ENCODE results near the gene NAPSA. TPM values are rescaled to one million over a fixed set of nuclear protein-coding genes. Genes with fewer than 3 reads are reported as not detected.
"Not testable (repeated sequence)": the region's sequence is repeated elsewhere in the genome, so short reads cannot be mapped to it uniquely, and the experiment has no call there.

The NAPSA gene
- total RNA-seq, 4 donors from 2014 or later, result 1.3 TPM; not detected in 2

DNA sequence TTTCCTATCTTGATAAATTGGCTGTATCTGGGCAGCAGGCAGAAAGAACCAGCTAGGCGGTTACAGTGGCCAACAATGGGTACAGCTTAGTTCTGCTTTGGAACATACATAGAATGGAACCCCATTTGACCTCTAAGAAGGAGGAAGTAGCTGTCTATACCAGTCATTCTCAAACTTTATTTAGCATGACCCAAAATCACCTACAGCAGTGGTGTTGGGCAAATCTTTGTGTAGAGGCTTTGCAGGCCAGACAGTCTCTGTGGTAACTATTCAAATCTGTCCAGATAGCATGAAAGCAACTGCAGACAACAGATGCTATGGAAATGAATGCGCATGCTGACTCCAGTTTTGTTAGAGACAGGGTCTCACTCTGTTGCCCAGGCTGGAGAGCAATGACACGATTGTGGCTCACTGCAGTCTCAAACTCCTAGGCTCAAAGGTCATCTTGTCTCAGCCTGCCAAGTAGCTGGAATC lies 24.3 kb downstream of the NAPSA start:
- TF ChIP-seq, protein P1, sequence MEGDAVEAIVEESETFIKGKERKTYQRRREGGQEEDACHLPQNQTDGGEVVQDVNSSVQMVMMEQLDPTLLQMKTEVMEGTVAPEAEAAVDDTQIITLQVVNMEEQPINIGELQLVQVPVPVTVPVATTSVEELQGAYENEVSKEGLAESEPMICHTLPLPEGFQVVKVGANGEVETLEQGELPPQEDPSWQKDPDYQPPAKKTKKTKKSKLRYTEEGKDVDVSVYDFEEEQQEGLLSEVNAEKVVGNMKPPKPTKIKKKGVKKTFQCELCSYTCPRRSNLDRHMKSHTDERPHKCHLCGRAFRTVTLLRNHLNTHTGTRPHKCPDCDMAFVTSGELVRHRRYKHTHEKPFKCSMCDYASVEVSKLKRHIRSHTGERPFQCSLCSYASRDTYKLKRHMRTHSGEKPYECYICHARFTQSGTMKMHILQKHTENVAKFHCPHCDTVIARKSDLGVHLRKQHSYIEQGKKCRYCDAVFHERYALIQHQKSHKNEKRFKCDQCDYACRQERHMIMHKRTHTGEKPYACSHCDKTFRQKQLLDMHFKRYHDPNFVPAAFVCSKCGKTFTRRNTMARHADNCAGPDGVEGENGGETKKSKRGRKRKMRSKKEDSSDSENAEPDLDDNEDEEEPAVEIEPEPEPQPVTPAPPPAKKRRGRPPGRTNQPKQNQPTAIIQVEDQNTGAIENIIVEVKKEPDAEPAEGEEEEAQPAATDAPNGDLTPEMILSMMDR (IDR thresholded peaks at IDR 0.05), result no peak
- no peak for DNase-seq (ENCODE audit: low spot score)
- no peak for ATAC-seq (ENCODE audit: low FRiP score)

DNA sequence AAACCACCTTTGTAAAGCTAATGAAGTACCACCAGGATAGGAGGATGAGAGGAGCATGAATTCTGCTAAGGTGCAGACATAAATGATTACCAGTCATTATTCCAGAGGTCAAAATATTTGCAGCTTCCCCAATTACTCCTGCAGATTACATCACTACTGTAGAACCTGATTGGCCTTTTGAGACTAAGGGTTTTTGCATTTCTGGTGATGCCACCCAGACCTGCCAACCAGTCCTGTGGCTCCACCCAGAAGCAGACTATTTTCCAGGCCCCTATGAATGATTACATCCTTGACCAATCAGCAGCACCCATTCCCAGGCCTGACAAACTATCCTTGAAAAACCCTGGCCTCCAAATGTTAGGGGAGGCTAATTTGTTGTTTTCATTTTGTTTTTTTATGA lies 25.1 kb downstream of the NAPSA start:
- DNase-seq (ENCODE audit: low spot score) (no peak), ATAC-seq (ENCODE audit: low FRiP score) (no peak)
- TF ChIP-seq, protein P1 (IDR thresholded peaks at IDR 0.05), result no peak

DNA sequence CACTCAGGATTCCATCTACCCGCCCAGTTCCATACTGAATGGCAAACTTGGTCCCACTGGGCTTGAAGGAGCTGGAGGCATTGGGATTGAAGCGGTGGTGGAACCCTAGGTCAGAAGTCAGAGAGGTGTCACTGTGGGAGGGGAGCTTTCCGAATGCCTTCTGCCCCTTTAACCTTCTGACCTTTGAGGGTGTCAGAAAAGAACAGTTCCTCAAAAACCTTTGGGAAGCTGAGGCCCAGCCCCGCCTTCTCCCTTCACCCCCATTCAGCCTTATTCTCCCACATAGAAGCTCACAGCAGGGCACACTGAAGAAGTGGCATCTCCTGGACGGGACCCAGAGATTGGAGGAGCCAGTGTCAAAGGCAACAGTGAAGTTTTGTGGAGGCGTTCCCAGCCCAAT lies 28.4 kb downstream of the NAPSA start:
- ATAC-seq (ENCODE audit: low FRiP score), result not testable (repeated sequence)

DNA sequence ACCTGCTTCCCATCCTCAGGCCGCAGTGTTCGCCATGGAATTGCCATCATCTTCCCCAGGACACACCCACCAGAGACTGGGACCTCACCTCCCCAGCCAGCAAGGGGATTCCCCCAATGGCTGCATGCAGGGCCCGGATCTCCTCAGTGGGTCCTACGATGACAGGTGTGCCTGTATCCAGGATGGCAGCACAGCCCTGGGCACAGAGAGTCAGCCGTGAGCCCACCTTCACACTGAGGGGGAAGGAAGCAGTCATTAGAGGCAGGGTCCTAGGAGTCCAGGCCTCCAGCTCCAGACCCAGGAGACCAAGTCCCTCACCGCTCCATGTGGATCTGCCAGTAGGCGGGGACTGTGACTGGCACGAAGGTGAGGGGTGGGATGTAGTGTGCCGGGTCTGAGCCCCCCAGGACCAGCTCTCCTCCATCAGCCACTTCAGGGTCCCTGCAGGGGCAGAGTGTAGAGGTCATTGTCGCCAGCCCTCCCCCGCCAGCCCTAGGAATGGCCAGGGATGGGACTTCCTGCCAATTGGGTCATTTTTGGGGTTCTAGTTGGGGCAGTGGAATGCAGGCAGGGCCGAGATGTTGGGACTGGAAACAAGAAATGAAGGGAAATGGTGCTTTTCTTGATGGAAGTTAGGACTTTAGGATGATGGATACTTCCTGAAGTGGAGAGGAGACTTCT lies 30.6 kb downstream of the NAPSA start:
- DNase-seq (ENCODE audit: low spot score) (no peak), ATAC-seq (ENCODE audit: low FRiP score) (no peak)
- TF ChIP-seq, protein P1 (IDR thresholded peaks at IDR 0.05), result no peak

More for the DNA sequence above, 28.4 kb downstream of the NAPSA start:
- not testable (repeated sequence) for DNase-seq (ENCODE audit: low spot score)

DNA sequence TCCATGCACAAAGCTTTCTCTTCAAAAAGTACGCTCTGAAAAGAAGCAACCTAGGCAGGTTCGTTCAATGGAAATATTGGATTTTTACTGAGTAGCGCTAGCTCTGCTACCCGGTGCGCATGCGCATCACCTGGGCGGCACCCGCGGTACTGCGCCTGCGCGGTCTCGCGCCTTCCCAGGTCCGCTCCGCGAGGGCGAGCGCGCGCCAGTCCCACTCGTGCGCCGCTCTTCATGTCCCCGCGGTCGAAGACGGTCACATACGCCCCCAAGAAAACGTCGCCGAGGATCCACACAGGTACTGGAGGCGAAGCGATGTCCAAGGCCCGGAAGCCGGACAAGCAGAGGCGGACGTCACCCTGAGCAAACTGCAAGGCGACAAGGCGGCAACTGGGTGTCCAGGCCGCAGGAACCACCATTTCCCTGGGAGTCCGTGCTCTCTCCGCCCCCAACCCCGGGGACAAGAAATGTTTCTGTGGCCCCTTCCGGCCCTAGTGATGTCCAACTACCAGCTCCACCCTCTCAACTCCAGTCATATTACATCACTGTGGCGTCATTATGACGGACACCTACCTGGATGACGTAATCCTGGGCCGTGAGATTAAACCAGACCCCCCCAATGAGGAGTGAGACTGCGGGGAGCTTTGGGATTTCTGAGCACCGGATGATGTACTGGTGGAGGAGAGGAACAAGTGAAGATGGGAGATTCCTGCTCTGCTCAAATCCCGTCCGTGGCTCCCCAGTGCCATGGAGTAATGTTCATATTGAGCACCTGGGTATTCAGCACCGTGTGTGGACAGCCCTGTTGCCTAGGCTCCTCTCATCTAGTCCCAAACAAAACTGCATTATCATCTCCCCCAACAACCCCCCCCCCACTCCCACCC lies 31.5 kb downstream of the NAPSA start:
- ATAC-seq (ENCODE audit: low FRiP score) (no peak), DNase-seq (ENCODE audit: low spot score) (peak; percentile 38)
- TF ChIP-seq, protein P1 (IDR thresholded peaks at IDR 0.05), result no peak

DNA sequence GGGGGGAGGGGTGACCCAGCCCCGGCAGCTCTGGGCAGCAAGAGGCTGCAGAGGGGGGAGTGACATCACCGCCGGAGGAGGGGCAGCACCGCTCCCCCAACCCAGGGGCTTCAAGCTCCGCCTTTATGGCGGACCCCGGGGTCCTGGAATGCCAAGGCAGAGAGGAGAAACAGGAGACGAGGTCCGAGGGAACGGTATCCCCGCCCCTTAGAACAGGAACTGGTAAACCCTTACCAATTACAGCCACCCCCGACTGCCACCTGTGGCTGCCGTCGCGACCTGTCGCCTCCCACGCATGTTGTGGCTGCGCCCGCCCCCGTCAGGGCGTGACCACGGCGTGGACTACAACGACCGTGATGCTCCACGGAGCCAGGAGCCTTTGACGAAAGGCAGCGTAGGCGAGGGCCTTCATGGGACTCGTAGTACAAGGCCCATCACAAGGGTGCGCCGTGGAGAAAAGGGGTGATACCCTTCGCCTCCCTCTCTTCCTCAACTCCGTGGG lies 32.2 kb downstream of the NAPSA start:
- DNase-seq (ENCODE audit: low spot score) (peak; percentile 35), ATAC-seq (ENCODE audit: low FRiP score) (no peak)
- TF ChIP-seq, protein P1 (IDR thresholded peaks at IDR 0.05), result no peak

DNA sequence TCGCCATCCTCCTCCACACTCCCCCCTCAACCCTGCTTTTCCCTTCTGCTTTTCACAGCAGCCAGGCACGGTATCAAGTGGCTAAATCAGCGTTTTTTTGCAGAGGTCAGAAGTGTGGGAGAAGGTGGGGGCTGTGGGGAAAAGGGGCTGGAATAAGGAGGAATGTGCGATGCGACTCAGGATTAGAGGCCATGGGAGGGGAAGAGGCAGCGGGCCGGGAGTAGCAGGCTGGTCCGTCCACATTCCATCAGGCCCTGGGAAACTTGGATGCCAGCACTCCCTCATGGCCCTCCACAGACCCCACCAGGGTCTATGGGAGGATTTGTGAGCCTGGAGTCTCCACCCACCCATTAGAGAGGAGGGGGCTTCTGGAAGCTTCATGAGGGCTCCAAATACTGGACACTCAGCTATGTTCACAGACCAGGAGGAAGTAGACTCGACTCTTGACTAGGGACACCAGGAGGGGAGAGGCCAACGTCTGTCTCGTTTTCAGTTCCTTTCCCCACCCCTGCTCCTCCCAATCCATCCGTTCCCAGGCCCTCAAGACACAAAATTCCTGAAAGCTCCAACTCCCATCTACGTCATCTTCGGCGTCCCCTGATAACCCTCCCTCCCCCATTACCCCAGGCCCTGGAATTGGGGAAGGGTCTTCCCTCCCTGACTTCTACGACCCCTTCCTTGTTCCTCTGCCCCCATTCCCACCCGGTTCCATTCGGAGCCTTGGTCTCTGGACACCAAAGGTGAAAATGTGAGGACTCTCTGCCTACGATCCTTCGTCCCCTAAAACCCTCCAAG lies 33.0 kb downstream of the NAPSA start:
- no peak for DNase-seq (ENCODE audit: low spot score)
- TF ChIP-seq, protein P1 (IDR thresholded peaks at IDR 0.05), result no peak
- no peak for ATAC-seq (ENCODE audit: low FRiP score)
